OCI-LY1 (cell line): Measurements from ENCODE around the gene C16orf86.

ENCODE experiments used
- H2AFZ ChIP-seq: fragments of 200-600 bp; sonication (generic), shearing (Covaris generic); 2 replicates; pipeline ENCODE4 v1.6.0; 2014; ENCODE audit warnings: antibody characterized with exemption, mild to moderate bottlenecking, low read length
- H3F3A ChIP-seq: fragments of 200-600 bp; sonication (generic), shearing (Covaris generic); 2 replicates; pipeline ENCODE4 v1.6.0; 2014; ENCODE audit warnings: mild to moderate bottlenecking, antibody characterized with exemption, low read length, moderate library complexity; ENCODE audit not compliant: insufficient read depth
- H3K27ac ChIP-seq: fragments of 200-600 bp; sonication (generic); 2 replicates; pipeline ENCODE4 v1.5.1; 2014; ENCODE audit warnings: low read length, mixed run types, mild to moderate bottlenecking, low read depth; ENCODE audit not compliant: poor library complexity, severe bottlenecking
- H3K27me3 ChIP-seq: fragments of 200-600 bp; sonication (generic); 2 replicates; pipeline ENCODE4 v1.6.0; 2014; ENCODE audit warnings: antibody characterized with exemption, mild to moderate bottlenecking, low read length, moderate library complexity; ENCODE audit not compliant: insufficient read depth
- H3K36me3 ChIP-seq: fragments of 200-600 bp; sonication (generic); 2 replicates; pipeline ENCODE4 v1.6.1; 2014; ENCODE audit warnings: mild to moderate bottlenecking, antibody characterized with exemption, low read length, moderate library complexity, mixed read lengths; ENCODE audit not compliant: insufficient read depth
- H3K4me1 ChIP-seq: fragments of 200-600 bp; sonication (generic); 2 replicates; pipeline ENCODE4 v1.5.1; 2014; ENCODE audit warnings: mild to moderate bottlenecking, low read length, moderate library complexity; ENCODE audit not compliant: insufficient read depth, severe bottlenecking
- H3K4me2 ChIP-seq: fragments of 200-600 bp; sonication (generic), shearing (Covaris generic); 2 replicates; pipeline ENCODE4 v1.6.1; 2014; ENCODE audit warnings: low read length
- H3K4me3 ChIP-seq: fragments of 200-600 bp; sonication (generic); 2 replicates; pipeline ENCODE4 v1.5.1; 2014; ENCODE audit warnings: low read length, low read depth, mild to moderate bottlenecking, mixed read lengths; ENCODE audit not compliant: poor library complexity, severe bottlenecking
- H3K79me2 ChIP-seq: fragments of 200-600 bp; shearing (Covaris generic); 2 replicates; pipeline ENCODE4 v1.6.1; 2016; ENCODE audit warnings: mixed run types, low read length, mixed read lengths; ENCODE audit not compliant: insufficient read depth
- H3K9ac ChIP-seq: fragments of 200-600 bp; sonication (generic), shearing (Covaris generic); 2 replicates; pipeline ENCODE4 v1.6.1; 2014; ENCODE audit warnings: mild to moderate bottlenecking, low read length, mixed read lengths
- H3K9me2 ChIP-seq: fragments of 200-600 bp; sonication (generic), shearing (Covaris generic); 2 replicates; pipeline ENCODE4 v1.6.1; 2014; ENCODE audit warnings: low read depth, mild to moderate bottlenecking, low read length, mixed read lengths
- H3K9me3 ChIP-seq: fragments of 200-600 bp; shearing (Covaris generic); 2 replicates; pipeline ENCODE4 v1.6.1; 2014; ENCODE audit warnings: low read length, mixed read lengths
- H4K20me1 ChIP-seq: fragments of 200-600 bp; sonication (generic), shearing (Covaris generic); 2 replicates; pipeline ENCODE4 v1.6.0; 2016; ENCODE audit warnings: mild to moderate bottlenecking, low read length; ENCODE audit not compliant: insufficient read depth
- CTCF ChIP-seq: fragments of 200-600 bp; sonication (generic), shearing (Covaris generic); IDR thresholded peaks from 2 replicates; pipeline ENCODE4 v1.5.1; 2017; ENCODE audit warnings: mild to moderate bottlenecking, antibody characterized with exemption, low read length, moderate library complexity, mixed read lengths
- EZH2 ChIP-seq: fragments of 200-600 bp; sonication (generic), shearing (Covaris generic); IDR thresholded peaks from 2 replicates; pipeline ENCODE4 v1.8.0; 2017; ENCODE audit warnings: borderline replicate concordance, mixed run types, mild to moderate bottlenecking, antibody characterized with exemption, low read length, moderate library complexity, mixed read lengths

The C16orf86 gene

GRCh38 chr16:67669499-67670101, 3.0 kb downstream of the C16orf86 start:
- H3K9ac ChIP-seq = no peak overlapping the region
- H3K4me1 ChIP-seq = peaks cover 46% of the 10 kb centered on the region
- H3K79me2 ChIP-seq = no peaks in the 10 kb centered on the region
- no peaks in the 10 kb centered on the region for H3K9me2 ChIP-seq
- H3K27me3 ChIP-seq = no peaks in the 10 kb centered on the region
- no peak overlapping the region for H3K4me3 ChIP-seq
- no peak overlapping the region for H2AFZ ChIP-seq
- H4K20me1 ChIP-seq = no peaks in the 10 kb centered on the region
- H3K36me3 ChIP-seq = no peaks in the 10 kb centered on the region
- no peaks in the 10 kb centered on the region for H3F3A ChIP-seq
- no peak for TF ChIP-seq EZH2
- no peak for TF ChIP-seq CTCF
- H3K4me2 ChIP-seq = no peak overlapping the region
- H3K9me3 ChIP-seq = no peaks in the 10 kb centered on the region
- H3K27ac ChIP-seq = no peak overlapping the region

GRCh38 chr16:67672306-67672705, 5.7 kb downstream of the C16orf86 start:
- Histone ChIP-seq H3K4me2 (no peak overlapping the region), H3K36me3 (peaks cover 6% of the 10 kb centered on the region; the same call in 1 of the 2 replicates), H3F3A (no peaks in the 10 kb centered on the region), H3K9me2 (no peaks in the 10 kb centered on the region), H3K4me3 (no peak overlapping the region), H4K20me1 (no peaks in the 10 kb centered on the region), H2AFZ (no peak overlapping the region), H3K9me3 (no peaks in the 10 kb centered on the region), H3K79me2 (no peaks in the 10 kb centered on the region), H3K9ac (no peak overlapping the region), H3K27ac (no peak overlapping the region), H3K27me3 (no peaks in the 10 kb centered on the region), H3K4me1 (peaks cover 35% of the 10 kb centered on the region)
- no peak for TF ChIP-seq EZH2
- no peak for TF ChIP-seq CTCF

GRCh38 chr16:67672739-67673662, 6.4 kb downstream of the C16orf86 start:
- Histone ChIP-seq H3K27me3 (no peaks in the 10 kb centered on the region), H3K4me2 (no peak overlapping the region), H4K20me1 (no peaks in the 10 kb centered on the region), H3K9ac (no peak overlapping the region), H3K4me1 (peaks cover 28% of the 10 kb centered on the region), H3K79me2 (no peaks in the 10 kb centered on the region), H2AFZ (no peak overlapping the region), H3K4me3 (no peak overlapping the region), H3K27ac (no peak overlapping the region), H3K36me3 (peaks cover 6% of the 10 kb centered on the region; the same call in 1 of the 2 replicates), H3K9me3 (no peaks in the 10 kb centered on the region), H3K9me2 (no peaks in the 10 kb centered on the region), H3F3A (no peaks in the 10 kb centered on the region)
- TF ChIP-seq EZH2 (no peak), CTCF (peak; percentile 92)
